Trophoblast cell (in vitro differentiated cells and primary cell): ENCODE data around the gene TMEM50A.

Source experiments
- DNase-seq, 2 donors: peaks; one replicate each; pipeline ENCODE4 v3.0.0-alpha.2; 2016
- H2AFZ ChIP-seq: 2 replicates; pipeline ENCODE4 v1.6.1; 2013; ENCODE audit warnings: low read length, moderate library complexity, mild to moderate bottlenecking; ENCODE audit not compliant: insufficient read depth, poor library complexity
- H2AK5ac ChIP-seq: 2 replicates; pipeline ENCODE4 v1.6.1; 2013; ENCODE audit warnings: mild to moderate bottlenecking, low read length
- H2BK120ac ChIP-seq: 2 replicates; pipeline ENCODE4 v1.6.1; 2013; ENCODE audit warnings: low read length, mild to moderate bottlenecking, moderate library complexity; ENCODE audit not compliant: insufficient read depth, poor library complexity
- H2BK12ac ChIP-seq: 2 replicates; pipeline ENCODE4 v1.6.1; 2013; ENCODE audit warnings: mild to moderate bottlenecking, low read length, moderate library complexity
- H2BK5ac ChIP-seq: 2 replicates; pipeline ENCODE4 v1.6.1; 2013; ENCODE audit warnings: low read length, low read depth, moderate library complexity, mild to moderate bottlenecking; ENCODE audit not compliant: poor library complexity
- H3K14ac ChIP-seq: 2 replicates; pipeline ENCODE4 v1.6.1; 2013; ENCODE audit warnings: mild to moderate bottlenecking, low read length
- H3K18ac ChIP-seq: 2 replicates; pipeline ENCODE4 v1.6.1; 2013; ENCODE audit warnings: mild to moderate bottlenecking, low read length
- H3K23ac ChIP-seq: 2 replicates; pipeline ENCODE4 v1.6.1; 2013; ENCODE audit warnings: low read length
- H3K27ac ChIP-seq: 2 replicates; pipeline ENCODE4 v1.5.1; 2013; ENCODE audit warnings: low read depth, mild to moderate bottlenecking, inconsistent platforms, low read length, moderate library complexity
- H3K27me3 ChIP-seq: 2 replicates; pipeline ENCODE4 v1.6.1; 2013; ENCODE audit warnings: inconsistent platforms, mild to moderate bottlenecking, low read length, moderate library complexity; ENCODE audit not compliant: insufficient read depth
- H3K36me3 ChIP-seq, 2 experiments: 1 replicate in 1 of 2; 2 replicates in 1 of 2; pipeline ENCODE4 v1.6.1; 2013; ENCODE audit warnings: low read length in 2 of 2, mild to moderate bottlenecking in 2 of 2, moderate library complexity in 1 of 2; ENCODE audit not compliant: insufficient read depth in 2 of 2, control insufficient read depth in 1 of 2
- H3K4ac ChIP-seq: 2 replicates; pipeline ENCODE4 v1.6.1; 2013; ENCODE audit warnings: low read depth, mild to moderate bottlenecking, low read length, moderate library complexity
- H3K4me1 ChIP-seq, 2 experiments: 1 replicate in 1 of 2; 2 replicates in 1 of 2; pipeline ENCODE4 v1.6.1; 2013; ENCODE audit warnings: low read length in 2 of 2, mild to moderate bottlenecking in 2 of 2, moderate library complexity in 1 of 2; ENCODE audit not compliant: insufficient read depth in 2 of 2, control insufficient read depth in 1 of 2
- H3K4me2 ChIP-seq: 2 replicates; pipeline ENCODE4 v1.6.1; 2013; ENCODE audit warnings: inconsistent platforms, mild to moderate bottlenecking, low read length, moderate library complexity
- H3K4me3 ChIP-seq: 2 replicates; pipeline ENCODE4 v1.5.1; 2013; ENCODE audit warnings: mild to moderate bottlenecking, low read depth, low read length, inconsistent platforms
- H3K79me1 ChIP-seq: one replicate; pipeline ENCODE4 v1.6.1; 2013; ENCODE audit warnings: low read length
- H3K79me2 ChIP-seq: 2 replicates; pipeline ENCODE4 v1.6.1; 2013; ENCODE audit warnings: low read length, mild to moderate bottlenecking; ENCODE audit not compliant: control insufficient read depth, insufficient read depth, poor library complexity
- H3K9ac ChIP-seq: 2 replicates; pipeline ENCODE4 v1.6.1; 2013; ENCODE audit warnings: mild to moderate bottlenecking, low read length
- H3K9me3 ChIP-seq: 2 replicates; pipeline ENCODE4 v1.6.1; 2013; ENCODE audit warnings: low read depth, mild to moderate bottlenecking, control low read depth, inconsistent platforms, low read length; ENCODE audit not compliant: insufficient read depth
- H4K12ac ChIP-seq: 2 replicates; pipeline ENCODE4 v1.6.1; 2013; ENCODE audit warnings: low read depth, mild to moderate bottlenecking, low read length, moderate library complexity
- H4K8ac ChIP-seq: 2 replicates; pipeline ENCODE4 v1.6.1; 2013; ENCODE audit warnings: low read depth, mild to moderate bottlenecking, low read length, moderate library complexity
- H4K91ac ChIP-seq: one replicate; pipeline ENCODE4 v1.6.1; 2013; ENCODE audit warnings: low read depth, mild to moderate bottlenecking, low read length, moderate library complexity
- WGBS: extraction: QIAGEN DNeasy Blood & Tissue Kit; methylation state at CpG from one replicate; pipeline ENCODE4 v1.1.7; 2013; ENCODE audit warnings: missing lambda C conversion rate; ENCODE audit not compliant: insufficient read length, insufficient coverage; ENCODE audit errors: extremely low coverage; 5-methylcytosine and 5-hydroxymethylcytosine counted together

Gene TMEM50A

DNA sequence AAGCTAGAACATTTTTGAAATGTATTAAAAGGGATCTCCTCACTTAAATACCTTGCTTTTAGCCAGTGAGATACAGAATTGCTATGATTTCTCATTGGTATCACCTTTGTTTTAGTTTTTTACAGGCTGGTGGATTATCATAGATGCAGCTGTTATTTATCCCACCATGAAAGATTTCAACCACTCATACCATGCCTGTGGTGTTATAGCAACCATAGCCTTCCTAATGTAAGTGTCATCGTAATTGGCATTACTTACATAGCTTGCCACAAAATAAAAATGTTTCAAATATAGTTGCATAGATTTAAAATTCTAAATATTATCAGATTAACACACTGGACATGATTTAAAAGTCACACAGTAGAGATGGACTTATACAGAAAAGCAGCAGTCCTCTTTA, 4.7 kb downstream of the TMEM50A start:
- Histone ChIP-seq H2BK12ac (no peak overlapping the region), H2BK120ac (no peak overlapping the region), H3K4me1 (no peaks in the 10 kb centered on the region), H3K4ac (no peak overlapping the region), H3K9ac (no peak overlapping the region), H3K27me3 (no peaks in the 10 kb centered on the region), H3K9me3 (no peaks in the 10 kb centered on the region), H4K12ac (no peak overlapping the region), H3K27ac (no peak overlapping the region), H4K91ac (no peak overlapping the region), H3K14ac (no peak overlapping the region), H2AK5ac (no peak overlapping the region), H3K4me3 (no peak overlapping the region), H3K4me2 (no peak overlapping the region), H3K18ac (no peak overlapping the region), H2AFZ (no peak overlapping the region), H3K36me3 (peaks cover 2 to 14% of the 10 kb centered on the region in 2 experiments), H2BK5ac (no peak overlapping the region), H3K79me2 (peaks cover 6% of the 10 kb centered on the region), H3K79me1 (peaks cover 7% of the 10 kb centered on the region), H4K8ac (no peak overlapping the region), H3K23ac (no peak overlapping the region)
- DNase-seq, result no peak
- WGBS, result no CpG with 5 or more reads among the region's 1 CpG

DNA sequence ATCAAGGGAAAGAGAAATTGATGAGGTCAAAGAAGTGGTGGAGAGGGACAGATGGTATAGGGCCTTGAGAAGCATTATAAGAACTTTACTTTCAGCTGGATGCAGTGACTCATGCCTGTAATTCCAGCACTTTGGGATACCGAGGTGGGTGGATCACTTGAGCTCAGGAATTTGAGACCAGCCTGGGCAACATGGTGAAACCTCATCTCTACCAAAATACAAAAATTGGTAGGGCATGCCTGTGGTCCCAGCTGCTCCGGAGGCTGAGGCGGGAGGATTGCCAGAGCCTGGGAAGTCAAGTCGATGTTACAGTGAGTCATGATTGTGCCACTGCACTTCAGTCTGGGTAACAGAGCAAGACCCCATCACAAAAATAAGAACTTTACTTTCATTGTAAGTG, 5.7 kb downstream of the TMEM50A start:
- H3K4ac ChIP-seq, result no peak overlapping the region
- WGBS, result no CpG with 5 or more reads among the region's 4 CpGs
- no peaks in the 10 kb centered on the region for H3K79me2 ChIP-seq
- no peak overlapping the region for H2BK12ac ChIP-seq
- no peak overlapping the region for H4K91ac ChIP-seq
- no peak overlapping the region for H2AK5ac ChIP-seq
- H3K36me3 ChIP-seq, result peaks cover 4 to 16% of the 10 kb centered on the region in 2 experiments
- no peak overlapping the region for H2AFZ ChIP-seq
- H3K18ac ChIP-seq, result no peak overlapping the region
- H3K9ac ChIP-seq, result no peak overlapping the region
- H3K27me3 ChIP-seq, result no peaks in the 10 kb centered on the region
- no peak overlapping the region for H4K12ac ChIP-seq
- H3K23ac ChIP-seq, result no peak overlapping the region
- H3K14ac ChIP-seq, result no peak overlapping the region
- H2BK120ac ChIP-seq, result no peak overlapping the region
- no peak overlapping the region for H3K4me3 ChIP-seq
- no peaks in the 10 kb centered on the region for H3K4me1 ChIP-seq
- DNase-seq, result peak; percentile 49 to 56
- H3K9me3 ChIP-seq, result peaks cover 1% of the 10 kb centered on the region
- no peak overlapping the region for H3K27ac ChIP-seq
- no peak overlapping the region for H2BK5ac ChIP-seq
- no peak overlapping the region for H3K4me2 ChIP-seq
- H3K79me1 ChIP-seq, result no peaks in the 10 kb centered on the region
- H4K8ac ChIP-seq, result no peak overlapping the region

DNA sequence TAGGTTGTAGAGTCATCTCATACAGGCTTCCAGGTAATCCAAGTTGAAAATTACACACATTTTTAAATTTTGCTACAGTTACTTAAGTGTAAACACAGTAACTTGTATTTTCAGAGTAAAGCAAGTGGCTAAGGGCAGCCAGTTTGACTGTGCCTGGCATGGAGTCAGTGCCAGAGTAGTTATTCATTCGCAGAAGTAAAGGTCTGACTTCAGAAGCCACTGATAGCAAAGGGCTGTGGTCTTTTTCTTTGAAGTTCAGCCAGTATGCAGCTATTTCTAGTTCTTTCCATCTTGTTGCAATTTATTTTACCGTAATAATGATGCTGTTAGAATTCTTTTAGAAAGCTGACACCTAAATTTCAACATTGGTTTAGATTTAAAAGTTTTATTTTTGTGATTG, 9.4 kb downstream of the TMEM50A start:
- H3K4ac ChIP-seq, result no peak overlapping the region
- H3K79me1 ChIP-seq, result no peaks in the 10 kb centered on the region
- no peaks in the 10 kb centered on the region for H3K79me2 ChIP-seq
- no peak overlapping the region for H2BK12ac ChIP-seq
- DNase-seq, result no peak
- H3K27me3 ChIP-seq, result no peaks in the 10 kb centered on the region
- H4K91ac ChIP-seq, result no peak overlapping the region
- H2AK5ac ChIP-seq, result no peak overlapping the region
- no peak overlapping the region for H4K12ac ChIP-seq
- H3K4me2 ChIP-seq, result no peak overlapping the region
- no peak overlapping the region for H3K27ac ChIP-seq
- no peak overlapping the region for H3K4me3 ChIP-seq
- H3K4me1 ChIP-seq, result no peaks in the 10 kb centered on the region
- peaks cover 12 to 21% of the 10 kb centered on the region in 2 experiments for H3K36me3 ChIP-seq
- no peak overlapping the region for H3K18ac ChIP-seq
- H3K23ac ChIP-seq, result no peak overlapping the region
- peaks cover 2% of the 10 kb centered on the region for H3K9me3 ChIP-seq
- H4K8ac ChIP-seq, result no peak overlapping the region
- no peak overlapping the region for H3K14ac ChIP-seq
- no peak overlapping the region for H2AFZ ChIP-seq
- no CpG with 5 or more reads among the region's 2 CpGs for WGBS
- no peak overlapping the region for H3K9ac ChIP-seq
- H2BK5ac ChIP-seq, result no peak overlapping the region
- no peak overlapping the region for H2BK120ac ChIP-seq

DNA sequence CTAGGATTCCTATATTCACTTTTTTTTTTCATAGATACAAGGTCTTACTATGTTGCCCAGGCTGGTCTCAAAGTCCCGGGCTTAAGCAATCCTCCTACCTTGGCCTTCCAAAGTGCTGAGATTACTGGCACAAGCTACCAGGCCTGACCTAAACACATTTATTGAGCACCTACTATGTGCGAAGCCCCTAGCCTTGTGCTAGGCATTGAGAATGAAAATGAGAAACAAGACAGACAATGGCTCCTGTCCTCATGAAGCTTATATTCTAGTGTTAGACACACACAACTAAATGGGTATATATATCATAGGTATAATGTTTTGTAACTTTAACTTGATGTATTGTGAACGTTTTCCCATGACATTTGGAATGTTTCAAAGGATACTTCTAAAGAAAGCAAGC, 11.5 kb downstream of the TMEM50A start:
- Histone ChIP-seq H3K23ac (no peak overlapping the region), H3K4me2 (no peak overlapping the region), H2BK120ac (no peak overlapping the region), H2BK5ac (no peak overlapping the region), H4K91ac (no peak overlapping the region), H3K27ac (no peak overlapping the region), H3K9ac (no peak overlapping the region), H2AK5ac (no peak overlapping the region), H3K79me2 (no peaks in the 10 kb centered on the region), H3K27me3 (no peaks in the 10 kb centered on the region), H3K14ac (no peak overlapping the region), H3K79me1 (no peaks in the 10 kb centered on the region), H2AFZ (no peak overlapping the region), H2BK12ac (no peak overlapping the region), H3K18ac (no peak overlapping the region), H3K4me1 (no peaks in the 10 kb centered on the region), H4K8ac (no peak overlapping the region), H3K9me3 (peaks cover 2% of the 10 kb centered on the region), H3K36me3 (peaks cover 20 to 24% of the 10 kb centered on the region in 2 experiments), H4K12ac (no peak overlapping the region), H3K4ac (no peak overlapping the region), H3K4me3 (no peak overlapping the region)
- WGBS, result no CpG with 5 or more reads among the region's 3 CpGs
- no peak for DNase-seq
